KMS-11 (cell line): ENCODE measurements around the gene MSANTD1.

Source experiments
- H2AFZ ChIP-seq: fragments of 200-600 bp; sonication (generic); 2 replicates; pipeline ENCODE4 v1.6.1; 2016; ENCODE audit warnings: antibody characterized with exemption, mixed run types, low read depth
- H3K27ac ChIP-seq: fragments of 200-600 bp; sonication (generic); 2 replicates; pipeline ENCODE4 v1.6.1; 2016; ENCODE audit warnings: mild to moderate bottlenecking, mixed run types
- H3K27me3 ChIP-seq: fragments of 200-600 bp; sonication (generic); 2 replicates; pipeline ENCODE4 v1.6.1; 2017; ENCODE audit warnings: mild to moderate bottlenecking, low read depth, mixed run types, moderate library complexity; ENCODE audit not compliant: insufficient read depth
- H3K36me3 ChIP-seq: fragments of 200-600 bp; sonication (generic); 2 replicates; pipeline ENCODE4 v1.6.1; 2017; ENCODE audit warnings: mild to moderate bottlenecking, mixed run types; ENCODE audit not compliant: insufficient read depth
- H3K4me1 ChIP-seq: fragments of 200-600 bp; sonication (generic); 2 replicates; pipeline ENCODE4 v1.6.1; 2016; ENCODE audit warnings: mild to moderate bottlenecking, low read depth, mixed run types; ENCODE audit not compliant: poor library complexity, severe bottlenecking
- H3K4me2 ChIP-seq: fragments of 200-600 bp; sonication (generic); 2 replicates; pipeline ENCODE4 v1.7.0; 2016; ENCODE audit warnings: mild to moderate bottlenecking, mixed run types
- H3K4me3 ChIP-seq: fragments of 200-600 bp; sonication (generic); IDR thresholded peaks from 2 replicates; pipeline ENCODE4 v1.6.1; 2017; ENCODE audit warnings: low read depth, low read length, mixed read lengths; ENCODE audit not compliant: insufficient read depth
- H3K79me2 ChIP-seq: fragments of 200-600 bp; sonication (generic); 2 replicates; pipeline ENCODE4 v1.6.1; 2016; ENCODE audit warnings: low read depth, mixed run types; ENCODE audit not compliant: insufficient read depth
- H3K9ac ChIP-seq: fragments of 200-600 bp; sonication (generic); 2 replicates; pipeline ENCODE4 v1.6.1; 2016; ENCODE audit warnings: mild to moderate bottlenecking, mixed run types
- H4K20me1 ChIP-seq: fragments of 200-600 bp; sonication (generic); 2 replicates; pipeline ENCODE4 v1.6.1; 2016; ENCODE audit warnings: mild to moderate bottlenecking, mixed run types; ENCODE audit not compliant: insufficient read depth
- TF ChIP-seq, protein P1 (sequence below): fragments of 200-600 bp; sonication (generic); conservative IDR thresholded peaks from 2 replicates; pipeline ENCODE4 v1.6.1; 2017; ENCODE audit warnings: low read depth, mild to moderate bottlenecking, antibody characterized with exemption, low read length, moderate library complexity, mixed read lengths

Gene MSANTD1

GRCh38 chr4:3287271-3287971 is 38.5 kb downstream of the MSANTD1 start:
- H3K4me3 ChIP-seq: no peak overlapping the region
- no peaks in the 10 kb centered on the region for H3K36me3 ChIP-seq
- H3K27me3 ChIP-seq: no peaks in the 10 kb centered on the region; the same call in 1 of the 2 replicates
- no peaks in the 10 kb centered on the region for H3K4me1 ChIP-seq
- no peak overlapping the region for H2AFZ ChIP-seq
- H3K4me2 ChIP-seq: no peak overlapping the region
- H3K27ac ChIP-seq: no peak overlapping the region
- no peaks in the 10 kb centered on the region for H4K20me1 ChIP-seq
- no peak overlapping the region for H3K9ac ChIP-seq
- TF ChIP-seq, protein P1, sequence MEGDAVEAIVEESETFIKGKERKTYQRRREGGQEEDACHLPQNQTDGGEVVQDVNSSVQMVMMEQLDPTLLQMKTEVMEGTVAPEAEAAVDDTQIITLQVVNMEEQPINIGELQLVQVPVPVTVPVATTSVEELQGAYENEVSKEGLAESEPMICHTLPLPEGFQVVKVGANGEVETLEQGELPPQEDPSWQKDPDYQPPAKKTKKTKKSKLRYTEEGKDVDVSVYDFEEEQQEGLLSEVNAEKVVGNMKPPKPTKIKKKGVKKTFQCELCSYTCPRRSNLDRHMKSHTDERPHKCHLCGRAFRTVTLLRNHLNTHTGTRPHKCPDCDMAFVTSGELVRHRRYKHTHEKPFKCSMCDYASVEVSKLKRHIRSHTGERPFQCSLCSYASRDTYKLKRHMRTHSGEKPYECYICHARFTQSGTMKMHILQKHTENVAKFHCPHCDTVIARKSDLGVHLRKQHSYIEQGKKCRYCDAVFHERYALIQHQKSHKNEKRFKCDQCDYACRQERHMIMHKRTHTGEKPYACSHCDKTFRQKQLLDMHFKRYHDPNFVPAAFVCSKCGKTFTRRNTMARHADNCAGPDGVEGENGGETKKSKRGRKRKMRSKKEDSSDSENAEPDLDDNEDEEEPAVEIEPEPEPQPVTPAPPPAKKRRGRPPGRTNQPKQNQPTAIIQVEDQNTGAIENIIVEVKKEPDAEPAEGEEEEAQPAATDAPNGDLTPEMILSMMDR: no peak
- no peaks in the 10 kb centered on the region for H3K79me2 ChIP-seq

DNA sequence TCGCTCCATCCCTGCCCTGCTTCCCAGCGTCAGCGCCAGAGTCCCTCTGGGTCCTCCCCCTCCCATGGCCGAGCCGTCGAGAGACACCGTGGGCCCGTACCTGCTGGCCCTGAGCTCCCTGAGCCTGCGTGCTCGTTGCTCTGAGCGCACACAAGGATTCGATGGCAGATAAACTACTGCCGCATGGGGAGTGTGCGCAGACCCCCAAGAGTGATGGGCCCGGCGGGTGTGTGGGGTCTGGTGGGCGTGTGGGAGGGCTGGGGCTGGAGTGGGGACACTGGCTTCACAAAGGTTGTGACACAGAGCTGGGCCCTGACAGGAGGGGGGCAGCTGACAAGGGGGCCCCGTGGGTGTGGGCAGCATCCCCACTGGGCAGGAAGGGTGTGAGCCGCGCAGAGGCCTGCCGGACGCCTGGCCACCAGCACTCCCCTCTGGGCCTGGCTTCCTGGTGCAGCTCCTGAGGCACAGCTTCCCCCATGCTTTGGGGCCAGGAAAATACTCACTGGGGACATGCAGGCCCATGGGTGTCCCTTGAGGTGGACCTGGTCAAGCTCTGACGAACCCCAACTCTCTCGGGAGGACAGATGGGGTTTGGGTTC is 39.1 kb downstream of the MSANTD1 start:
- no peaks in the 10 kb centered on the region for H3K4me1 ChIP-seq
- H3K9ac ChIP-seq: no peak overlapping the region
- TF ChIP-seq, protein P1: no peak
- no peak overlapping the region for H3K4me3 ChIP-seq
- H3K27ac ChIP-seq: no peak overlapping the region
- H4K20me1 ChIP-seq: no peaks in the 10 kb centered on the region
- H2AFZ ChIP-seq: no peak overlapping the region
- H3K79me2 ChIP-seq: no peaks in the 10 kb centered on the region
- no peak overlapping the region for H3K4me2 ChIP-seq
- H3K27me3 ChIP-seq: no peaks in the 10 kb centered on the region; the same call in 1 of the 2 replicates
- H3K36me3 ChIP-seq: no peaks in the 10 kb centered on the region

GRCh38 chr4:3288571-3289094 is 39.7 kb downstream of the MSANTD1 start:
- Histone ChIP-seq H3K4me2 (no peak overlapping the region), H3K4me1 (no peaks in the 10 kb centered on the region), H3K4me3 (no peak overlapping the region), H4K20me1 (no peaks in the 10 kb centered on the region), H3K27me3 (no peaks in the 10 kb centered on the region; the same call in 1 of the 2 replicates), H2AFZ (no peak overlapping the region), H3K9ac (no peak overlapping the region), H3K79me2 (no peaks in the 10 kb centered on the region), H3K36me3 (no peaks in the 10 kb centered on the region), H3K27ac (no peak overlapping the region)
- TF ChIP-seq, protein P1: no peak

GRCh38 chr4:3290476-3290875 is 41.5 kb downstream of the MSANTD1 start:
- Histone ChIP-seq H3K79me2 (no peaks in the 10 kb centered on the region), H3K36me3 (no peaks in the 10 kb centered on the region), H2AFZ (no peak overlapping the region), H3K27me3 (no peaks in the 10 kb centered on the region; the same call in 1 of the 2 replicates), H3K27ac (no peak overlapping the region), H3K4me2 (no peak overlapping the region), H3K9ac (no peak overlapping the region), H3K4me1 (no peaks in the 10 kb centered on the region), H3K4me3 (no peak overlapping the region), H4K20me1 (no peaks in the 10 kb centered on the region)
- TF ChIP-seq, protein P1: no peak
